Activated T-cell treated with anti-CD3 and anti-CD28 coated beads, Interleukin-2, amount 50 U/mL, for 72 hours (primary cell): Measurements from ENCODE around the gene NME3. TPM values are rescaled to one million over a fixed set of nuclear protein-coding genes. Genes with fewer than 3 reads are reported as not detected.

ENCODE experiments used
- ATAC-seq, 2 donors: fragments of 150-1000 bp; cut with Tn5 transposase; replicated peaks in 1 of 2; 2 replicates each; pipeline ENCODE4 v1.10.0; 2021; ENCODE audit warnings: moderate library complexity in 2 of 2, mild to moderate bottlenecking in 1 of 2
- DNase-seq, 2 donors: peaks; one replicate each; pipeline ENCODE4 v3.0.0; 2021 to 2022; ENCODE audit warnings: mixed read lengths in 1 of 2
- H3K27ac Mint-ChIP-seq: one replicate; pipeline ENCODE4 v1.8.0; 2022; ENCODE audit warnings: mild to moderate bottlenecking, moderate library complexity, mixed read lengths
- H3K27me3 Mint-ChIP-seq: one replicate; pipeline ENCODE4 v1.8.0; 2022; ENCODE audit warnings: low read depth, mixed read lengths
- H3K36me3 Mint-ChIP-seq, 2 donors: one replicate each; pipeline ENCODE4 v1.8.0; 2022; ENCODE audit warnings: mixed read lengths in 2 of 2, mild to moderate bottlenecking in 1 of 2; ENCODE audit not compliant: insufficient read depth in 2 of 2
- H3K4me1 Mint-ChIP-seq: one replicate; pipeline ENCODE4 v1.8.0; 2022; ENCODE audit warnings: low read depth, mixed read lengths
- H3K4me3 Mint-ChIP-seq, 2 donors: one replicate each; pipeline ENCODE4 v1.8.0; 2022; ENCODE audit warnings: mild to moderate bottlenecking in 2 of 2, mixed read lengths in 2 of 2, moderate library complexity in 2 of 2
- H3K9me3 Mint-ChIP-seq, 2 donors: one replicate each; pipeline ENCODE4 v1.8.0; 2022; ENCODE audit warnings: mixed read lengths in 2 of 2
- total RNA-seq, 2 donors: library from RNA; stranded (reverse); gene quantifications; one replicate each; pipeline ENCODE4 v1.2.3, GENCODE V29; 2022

Gene NME3
- total RNA-seq, 2 donors from 2014 or later, result 55.0 to 56.1 TPM

GRCh38 chr16:1775846-1776671, 4.7 kb upstream of the NME3 start:
- no peak overlapping the region for H3K4me3 Mint-ChIP-seq
- ATAC-seq (no peak), DNase-seq (no peak)
- no peaks in the 10 kb centered on the region for H3K27me3 Mint-ChIP-seq
- peaks cover 18% of the 10 kb centered on the region for H3K4me1 Mint-ChIP-seq
- peaks cover 4 to 6% of the 10 kb centered on the region in 2 donors for H3K36me3 Mint-ChIP-seq
- no peak overlapping the region for H3K27ac Mint-ChIP-seq
- no peaks in the 10 kb centered on the region for H3K9me3 Mint-ChIP-seq

GRCh38 chr16:1775006-1775845, 3.9 kb upstream of the NME3 start:
- no peak overlapping the region for H3K27ac Mint-ChIP-seq
- ATAC-seq (no peak), DNase-seq (no peak)
- no peaks in the 10 kb centered on the region for H3K9me3 Mint-ChIP-seq
- H3K27me3 Mint-ChIP-seq, result no peaks in the 10 kb centered on the region
- peaks cover 12% of the 10 kb centered on the region for H3K4me1 Mint-ChIP-seq
- peaks cover 4 to 6% of the 10 kb centered on the region in 2 donors for H3K36me3 Mint-ChIP-seq
- peak overlapping the region; percentile 49 to 51 for H3K4me3 Mint-ChIP-seq

GRCh38 chr16:1774448-1774780, 3.1 kb upstream of the NME3 start:
- ATAC-seq (no peak), DNase-seq (no peak)
- Mint-ChIP-seq H3K4me1 (peaks cover 14% of the 10 kb centered on the region), H3K9me3 (no peaks in the 10 kb centered on the region), H3K27me3 (no peaks in the 10 kb centered on the region), H3K36me3 (peaks cover 4 to 6% of the 10 kb centered on the region in 2 donors), H3K27ac (no peak overlapping the region), H3K4me3 (peak overlapping the region; percentile 95 to 100)

- peaks cover 4 to 6% of the 10 kb centered on the region in 2 donors for H3K36me3 Mint-ChIP-seq
- no peaks in the 10 kb centered on the region for H3K27me3 Mint-ChIP-seq
- H3K27ac Mint-ChIP-seq, result peak overlapping the region; percentile 75
- DNase-seq (peak in 1 of 2 donors; percentile 41), ATAC-seq (no peak)
- H3K4me3 Mint-ChIP-seq, result peak overlapping the region; percentile 95 to 100
- H3K4me1 Mint-ChIP-seq, result peaks cover 14% of the 10 kb centered on the region
- H3K9me3 Mint-ChIP-seq, result no peaks in the 10 kb centered on the region
Measured at GRCh38 chr16:1773703-1774447, 2.5 kb upstream of the NME3 start.

- no peaks in the 10 kb centered on the region for H3K27me3 Mint-ChIP-seq
- peaks cover 14% of the 10 kb centered on the region for H3K4me1 Mint-ChIP-seq
- H3K4me3 Mint-ChIP-seq, result peak within 1 kb of the TSS; percentile 95 to 100
- no peaks in the 10 kb centered on the region for H3K9me3 Mint-ChIP-seq
- peak within 1 kb of the TSS; percentile 95 for H3K27ac Mint-ChIP-seq
- ATAC-seq (peak; percentile 64 to 70), DNase-seq (peak; percentile 87 to 89)
- H3K36me3 Mint-ChIP-seq, result peaks cover 4 to 6% of the 10 kb centered on the region in 2 donors
Measured at GRCh38 chr16:1772908-1773702, 1.8 kb upstream of the NME3 start, which contains the start of gene MRPS34. TSS of gene MRPS34 (minus strand) at chr16:1773134. CDS start at chr16:1773119, 15 bp downstream.

GRCh38 chr16:1772362-1772907, 1.1 kb upstream of the NME3 start, which contains the start of gene EME2:
TSS of gene EME2 (plus strand) at chr16:1772810. CDS start at chr16:1773228, 418 bp downstream.
- Mint-ChIP-seq H3K27ac (peak within 1 kb of the TSS; percentile 95), H3K4me3 (peak within 1 kb of the TSS; percentile 95 to 100), H3K27me3 (no peaks in the 10 kb centered on the region), H3K4me1 (peaks cover 14% of the 10 kb centered on the region), H3K9me3 (no peaks in the 10 kb centered on the region), H3K36me3 (peaks cover 4 to 9% of the 10 kb centered on the region in 2 donors)
- peak; percentile 61 to 78 for DNase-seq
- ATAC-seq, result peak; percentile 23 to 48

GRCh38 chr16:1771864-1772361, 570 bp upstream of the NME3 start:
- H3K9me3 Mint-ChIP-seq, result no peaks in the 10 kb centered on the region
- H3K4me1 Mint-ChIP-seq, result peaks cover 14% of the 10 kb centered on the region
- peaks cover 4 to 9% of the 10 kb centered on the region in 2 donors for H3K36me3 Mint-ChIP-seq
- H3K4me3 Mint-ChIP-seq, result peak overlapping the region; percentile 95 to 100
- peak overlapping the region; percentile 95 for H3K27ac Mint-ChIP-seq
- DNase-seq, result no peak
- no peak for ATAC-seq
- no peaks in the 10 kb centered on the region for H3K27me3 Mint-ChIP-seq

GRCh38 chr16:1770328-1771187, 785 bp downstream of the NME3 start:
- no peaks in the 10 kb centered on the region for H3K27me3 Mint-ChIP-seq
- peaks cover 14% of the 10 kb centered on the region for H3K4me1 Mint-ChIP-seq
- peak overlapping the region; percentile 24 for H3K27ac Mint-ChIP-seq
- peak overlapping the region; percentile 81 to 82 for H3K4me3 Mint-ChIP-seq
- H3K36me3 Mint-ChIP-seq, result peaks cover 4 to 9% of the 10 kb centered on the region in 2 donors
- DNase-seq (peak; percentile 53 to 64), ATAC-seq (peak; percentile 0 to 18)
- no peaks in the 10 kb centered on the region for H3K9me3 Mint-ChIP-seq

- no peak for DNase-seq
- Mint-ChIP-seq H3K9me3 (no peaks in the 10 kb centered on the region), H3K4me3 (peak overlapping the region; percentile 81 to 82), H3K36me3 (peaks cover 4 to 9% of the 10 kb centered on the region in 2 donors), H3K27ac (peak overlapping the region; percentile 24), H3K27me3 (no peaks in the 10 kb centered on the region), H3K4me1 (peaks cover 14% of the 10 kb centered on the region)
- no peak for ATAC-seq
Measured at GRCh38 chr16:1769402-1770300, 1.7 kb downstream of the NME3 start.

GRCh38 chr16:1768767-1769401, 2.5 kb downstream of the NME3 start:
- Mint-ChIP-seq H3K4me3 (no peak overlapping the region), H3K4me1 (peaks cover 14% of the 10 kb centered on the region), H3K36me3 (peaks cover 4 to 9% of the 10 kb centered on the region in 2 donors), H3K9me3 (no peaks in the 10 kb centered on the region), H3K27me3 (no peaks in the 10 kb centered on the region), H3K27ac (no peak overlapping the region)
- no peak for ATAC-seq
- no peak for DNase-seq
